HG03432 (cell line): ENCODE results near the gene ROR1.
A peak's percentile ranks its signal among the peaks of the same experiment; 100 is the strongest.

Source experiments
- ATAC-seq: cut with Tn5 transposase; IDR thresholded peaks from one replicate; pipeline ENCODE4 v1.9.1; 2021; ENCODE audit warnings: mild to moderate bottlenecking, moderate library complexity; ENCODE audit not compliant: unreplicated experiment

ROR1 gene

GRCh38 chr1:64163970-64164369, 390.2 kb downstream of the ROR1 start:
- ATAC-seq, result no peak

- no peak for ATAC-seq
Measured at GRCh38 chr1:64166629-64167028, 392.8 kb downstream of the ROR1 start.

- no peak for ATAC-seq
Measured at GRCh38 chr1:64167176-64167575, 393.4 kb downstream of the ROR1 start.

DNA sequence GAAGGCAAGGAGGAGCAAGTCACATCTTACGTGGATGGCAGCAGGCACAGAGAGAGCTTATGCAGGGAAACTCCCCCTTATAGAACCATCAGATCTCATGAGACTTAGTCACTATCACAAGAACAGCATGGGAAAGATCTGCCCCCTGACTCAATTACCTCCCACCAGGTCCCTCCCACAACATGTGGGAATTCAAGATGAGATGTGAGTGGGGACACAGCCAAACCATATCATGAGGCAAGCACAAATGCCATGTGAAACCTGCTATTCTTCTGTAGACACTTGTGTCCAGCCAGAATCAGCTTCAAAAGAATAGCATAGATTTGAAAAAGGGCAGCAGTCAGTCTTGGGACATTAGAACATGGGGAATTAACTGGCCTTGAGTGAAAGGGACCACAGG, 397.4 kb downstream of the ROR1 start:
- no peak for ATAC-seq

- ATAC-seq, result peak; percentile 84
Measured at GRCh38 chr1:64171797-64172281, 398.0 kb downstream of the ROR1 start.

DNA sequence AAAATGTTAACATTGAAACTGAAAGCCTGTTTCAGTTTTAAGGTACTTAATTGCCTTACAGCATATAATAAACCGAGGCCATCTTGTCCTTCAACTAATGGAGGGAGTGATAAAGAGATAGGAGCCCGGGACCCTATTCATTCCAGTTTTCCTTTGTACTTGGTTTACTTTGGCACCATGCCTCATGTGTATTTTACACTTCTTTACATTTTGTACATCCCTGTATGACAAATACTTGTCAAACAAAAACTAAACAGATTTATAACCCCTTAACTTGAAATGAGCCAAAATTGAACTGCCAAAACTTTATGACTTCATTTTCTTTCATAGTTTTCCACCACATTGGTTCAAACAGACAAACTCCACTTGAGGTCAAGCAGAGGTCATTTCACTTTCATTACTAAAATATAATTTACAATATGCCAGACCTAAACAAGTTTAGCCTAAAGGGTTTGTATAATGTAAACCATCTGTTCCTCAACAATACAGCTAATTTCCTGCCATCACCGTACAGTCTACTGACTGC, 398.7 kb downstream of the ROR1 start:
- peak; percentile 64 for ATAC-seq

DNA sequence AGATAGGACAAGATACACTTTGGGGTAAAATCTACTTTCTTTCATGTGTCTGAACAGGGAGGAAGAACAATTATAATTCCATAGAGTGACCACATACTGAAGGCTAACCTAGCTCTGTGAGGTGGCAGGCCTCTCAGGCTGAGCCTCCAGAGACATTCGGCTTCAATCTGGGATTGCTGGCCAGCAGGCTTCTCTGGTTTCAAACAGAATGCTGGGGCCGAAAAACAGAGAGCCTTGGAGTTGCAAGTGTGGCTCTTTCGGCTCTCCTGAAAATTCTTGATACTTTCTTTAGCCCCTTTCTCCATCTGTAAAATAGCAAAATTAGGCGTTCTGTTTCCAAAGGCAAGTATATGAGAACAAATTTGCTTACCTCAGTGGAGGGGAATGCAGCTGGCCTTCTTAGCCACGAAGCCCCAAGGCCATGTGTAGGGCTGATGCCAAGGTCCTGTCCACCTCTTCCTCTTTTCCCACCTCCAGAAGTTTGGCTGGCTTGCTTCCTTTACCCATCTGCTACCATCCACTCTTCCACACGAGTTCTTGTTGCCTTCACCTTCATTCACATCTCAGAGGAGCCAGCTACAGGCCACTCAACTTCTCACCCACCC, 399.6 kb downstream of the ROR1 start:
- ATAC-seq, result no peak

DNA sequence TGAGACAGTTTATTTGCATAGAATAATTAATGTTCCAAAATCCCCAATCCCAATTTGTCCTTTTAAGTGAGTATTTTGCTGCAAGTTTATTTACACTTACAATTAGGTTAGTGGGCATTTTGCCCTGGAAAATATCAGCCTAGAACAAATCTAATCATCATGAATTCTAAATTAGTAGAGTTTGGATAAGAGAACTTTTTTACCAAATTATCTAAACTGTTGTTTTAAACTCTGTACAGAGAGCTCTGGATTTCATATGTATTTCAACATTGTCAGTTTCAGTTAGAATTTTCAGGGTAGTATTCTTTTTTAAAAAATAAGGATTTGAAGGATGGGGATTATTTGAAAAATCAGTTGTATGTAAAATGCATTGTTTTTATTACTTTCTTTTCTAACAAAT, 401.8 kb downstream of the ROR1 start:
- ATAC-seq, result no peak

GRCh38 chr1:64176659-64177058, 402.8 kb downstream of the ROR1 start:
- no peak for ATAC-seq

GRCh38 chr1:64179588-64179987, 405.8 kb downstream of the ROR1 start:
- no peak for ATAC-seq

DNA sequence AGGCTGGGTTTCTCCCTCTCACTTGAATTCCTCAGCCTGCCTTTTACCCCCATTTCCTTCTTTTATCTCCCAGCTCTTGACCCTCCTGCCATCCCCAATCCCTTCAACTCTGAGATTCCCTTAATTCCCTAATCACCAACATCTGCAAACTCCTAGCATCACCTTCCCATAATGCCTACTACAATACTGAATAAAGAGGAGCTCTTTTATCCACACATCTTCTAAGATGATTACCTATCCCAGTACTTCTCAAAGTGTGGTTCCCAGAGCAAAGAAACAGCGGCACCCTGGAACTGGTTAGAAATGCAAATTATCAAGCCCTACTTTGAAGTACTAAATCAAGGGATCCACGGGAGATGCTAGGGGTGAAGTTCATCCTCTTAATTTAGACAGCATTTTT, 408.4 kb downstream of the ROR1 start:
- ATAC-seq, result no peak

GRCh38 chr1:64183395-64184002, 409.7 kb downstream of the ROR1 start:
- no peak for ATAC-seq

DNA sequence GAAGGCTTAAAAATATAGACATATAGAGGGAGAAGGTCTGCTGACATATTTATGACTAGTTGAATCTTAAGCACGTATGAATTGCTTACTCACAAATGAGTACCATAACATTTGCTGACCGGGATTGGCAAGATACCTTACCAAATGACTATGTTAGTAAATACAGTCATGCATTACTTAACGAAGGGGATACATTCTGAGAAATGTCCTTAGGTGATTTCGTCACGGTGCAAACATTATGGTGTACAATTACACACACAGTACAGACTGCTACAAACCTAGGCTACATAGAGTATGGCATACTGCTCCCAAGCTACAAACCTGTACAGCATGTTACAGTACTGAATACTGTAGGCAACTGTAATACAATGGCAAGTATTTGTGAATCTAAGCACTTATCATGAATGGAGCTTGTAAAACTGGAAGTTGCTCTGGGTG, 410.2 kb downstream of the ROR1 start:
- ATAC-seq, result no peak

DNA sequence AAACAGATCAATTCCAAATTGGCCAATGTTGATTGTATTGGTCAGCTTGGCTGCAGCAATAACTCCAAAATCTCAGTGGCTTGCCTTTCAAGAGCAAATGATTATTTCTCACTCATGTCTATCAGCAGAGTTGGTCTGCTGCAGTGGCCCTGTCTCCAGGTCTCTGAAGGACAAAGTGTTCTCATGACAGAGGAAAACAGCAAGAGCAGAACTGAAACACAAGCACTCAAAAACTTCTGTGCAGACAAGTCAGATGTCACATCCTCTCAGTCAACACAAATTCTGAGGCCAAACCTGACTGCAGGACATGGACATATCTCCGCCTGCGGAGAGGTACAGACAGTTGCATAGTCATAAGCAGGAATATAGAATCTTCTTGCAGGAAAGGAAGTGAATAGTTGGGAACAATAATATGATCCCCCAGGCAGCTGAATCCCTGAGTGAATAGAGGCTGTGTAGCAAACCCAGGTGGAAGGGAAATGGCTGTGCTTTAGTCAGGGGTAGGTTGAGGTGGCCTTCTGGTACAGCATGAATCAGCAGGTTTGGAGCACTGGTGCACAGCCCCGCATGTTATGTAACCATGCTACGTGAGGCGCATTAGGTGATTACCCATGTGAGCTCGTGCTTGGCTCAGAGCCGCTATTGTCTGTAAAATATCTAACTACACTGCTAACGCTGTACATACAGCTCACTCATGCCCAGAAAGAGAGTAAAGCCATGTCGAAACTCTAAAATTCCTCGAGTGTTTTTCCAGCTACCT, 412.5 kb downstream of the ROR1 start:
- no peak for ATAC-seq

DNA sequence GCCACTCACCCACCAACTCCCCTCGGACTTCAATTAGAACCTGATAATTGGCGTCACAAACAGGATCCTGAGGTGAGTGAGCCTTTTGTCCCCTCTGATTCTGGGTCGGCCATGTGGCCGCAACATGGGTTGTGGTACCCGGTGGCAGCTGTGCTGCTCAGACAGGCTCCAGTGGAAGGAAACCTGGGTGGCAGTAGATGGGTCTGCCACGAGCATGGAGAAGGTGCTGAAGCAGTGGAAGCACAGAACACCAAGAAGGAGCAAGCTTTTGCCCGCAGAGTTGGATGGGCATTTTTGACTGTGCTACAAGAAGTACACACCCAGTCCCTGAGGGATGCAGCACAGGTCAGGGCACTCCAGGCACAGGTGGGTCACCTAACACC, 413.1 kb downstream of the ROR1 start:
- ATAC-seq, result no peak

DNA sequence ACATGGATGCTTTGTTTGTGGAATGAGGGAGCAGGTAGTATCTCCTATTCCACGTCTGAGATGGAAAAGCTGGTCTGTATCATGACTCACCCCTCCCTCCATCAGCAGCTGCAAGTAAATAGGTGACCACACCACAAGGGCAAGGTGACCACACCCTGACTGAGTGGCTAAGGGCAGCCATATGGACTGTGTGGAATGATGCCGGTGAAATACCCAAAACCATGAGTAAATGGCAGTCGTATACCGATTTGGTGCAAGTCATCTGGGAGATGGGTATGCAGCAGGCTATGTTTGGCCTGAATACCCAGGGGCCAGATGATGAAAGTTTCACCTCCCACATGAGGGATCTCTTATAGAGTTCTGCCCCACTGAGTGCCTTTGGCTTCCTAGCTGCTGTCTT, 413.8 kb downstream of the ROR1 start:
- no peak for ATAC-seq

DNA sequence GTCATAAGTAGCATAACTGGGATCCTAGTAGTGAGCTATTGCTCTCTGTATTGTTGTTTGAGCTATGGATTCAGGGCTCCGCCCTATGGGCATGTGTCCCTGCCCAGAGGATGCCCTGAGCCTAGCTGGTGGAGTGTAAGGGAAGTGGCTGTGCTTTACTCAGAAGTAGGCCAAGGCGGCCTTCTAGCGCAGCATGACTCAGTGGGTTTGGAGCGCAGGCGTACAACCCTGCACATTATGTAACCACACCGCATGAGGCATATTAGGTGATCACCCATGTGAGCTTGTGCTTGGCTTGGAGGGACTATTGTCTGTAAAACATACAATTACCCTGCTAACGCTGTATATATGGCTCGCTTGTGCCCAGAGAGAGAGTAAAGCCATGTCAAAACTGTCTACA, 418.5 kb downstream of the ROR1 start:
- no peak for ATAC-seq

DNA sequence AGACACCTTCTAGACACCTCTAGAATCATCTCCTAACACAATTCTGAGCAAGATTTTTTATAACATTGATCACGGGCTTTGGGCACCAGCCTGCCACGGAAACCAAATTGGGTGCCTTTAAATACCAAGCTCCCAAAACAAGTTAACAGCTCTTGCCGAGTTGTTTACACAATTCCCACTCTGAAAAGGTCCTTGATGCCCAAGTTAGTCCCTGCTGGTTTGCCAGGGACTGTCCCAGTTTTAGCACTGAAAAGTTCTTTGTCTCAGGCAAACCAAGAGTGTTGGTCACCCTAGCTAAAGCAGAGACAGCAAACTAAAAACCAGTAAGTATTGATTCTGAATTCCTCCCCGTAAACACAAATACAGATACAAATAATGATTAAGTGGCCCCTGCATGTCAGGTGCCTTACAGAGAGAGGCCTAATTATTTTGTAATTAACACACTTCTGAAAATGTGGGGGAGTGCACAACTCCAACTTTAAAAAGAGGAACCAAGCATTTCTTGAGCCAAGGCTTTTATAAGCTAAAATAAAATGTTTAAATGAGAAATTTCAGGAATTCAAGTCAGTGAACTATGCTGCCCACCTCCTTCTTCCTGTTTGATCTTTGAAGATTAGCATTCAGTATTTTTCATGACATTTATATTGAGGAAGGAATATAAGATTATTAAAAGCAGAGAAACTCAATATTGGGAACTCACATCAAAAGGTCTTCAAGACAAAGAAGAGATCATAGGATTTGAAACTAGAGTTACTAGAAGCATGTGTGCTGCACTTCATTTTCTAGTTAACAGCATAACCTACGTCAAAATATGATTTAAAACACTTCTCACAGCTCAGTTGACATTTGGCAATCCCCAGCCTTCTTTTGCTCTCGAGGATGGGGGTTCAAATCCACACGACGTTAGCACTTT, 420.6 kb downstream of the ROR1 start:
- ATAC-seq, result no peak

- no peak for ATAC-seq
Measured at GRCh38 chr1:64195081-64195395, 421.2 kb downstream of the ROR1 start.

GRCh38 chr1:64196074-64196870, 422.5 kb downstream of the ROR1 start:
- ATAC-seq, result no peak
